GM21447 (cell line): ENCODE data around the gene PRR30.

Experiments used
- ATAC-seq: cut with Tn5 transposase; IDR thresholded peaks from one replicate; pipeline ENCODE4 v1.9.1; 2021; ENCODE audit not compliant: unreplicated experiment

PRR30 gene

GRCh38 chr2:27099334-27099955 lies 39.8 kb downstream of the PRR30 start:
- ATAC-seq = no peak

GRCh38 chr2:27097341-27097740 lies 41.9 kb downstream of the PRR30 start:
- ATAC-seq = no peak

- ATAC-seq = no peak
These were observed 42.4 kb downstream of the PRR30 start for GRCh38 chr2:27096748-27097297.

- no peak for ATAC-seq
These were observed 43.2 kb downstream of the PRR30 start for GRCh38 chr2:27095745-27096651.

GRCh38 chr2:27095427-27095744 lies 43.8 kb downstream of the PRR30 start:
- no peak for ATAC-seq

GRCh38 chr2:27094353-27094984 lies 44.7 kb downstream of the PRR30 start:
- no peak for ATAC-seq

- ATAC-seq = no peak
These were observed 45.5 kb downstream of the PRR30 start for GRCh38 chr2:27093430-27094352.

- ATAC-seq = no peak
These were observed 46.3 kb downstream of the PRR30 start for GRCh38 chr2:27092696-27093429.

GRCh38 chr2:27091746-27092695 lies 47.2 kb downstream of the PRR30 start:
- no peak for ATAC-seq

- no peak for ATAC-seq
These were observed 49.9 kb downstream of the PRR30 start for GRCh38 chr2:27089111-27089954.

- no peak for ATAC-seq
These were observed 50.6 kb downstream of the PRR30 start for GRCh38 chr2:27088634-27089033.

- ATAC-seq = no peak
These were observed 51.3 kb downstream of the PRR30 start for GRCh38 chr2:27087823-27088410.
